HepG2 (cell line): Measurements from ENCODE around the gene RAC3. TPM values are rescaled to one million over a fixed set of nuclear protein-coding genes. Genes with fewer than 3 reads are reported as not detected.

ENCODE experiments used
- AGO1 ChIP-seq: fragments of 200-400 bp; formaldehyde crosslinking; IDR thresholded peaks from 2 replicates; pipeline ENCODE4 v1.6.1; 2017; ENCODE audit warnings: mild to moderate bottlenecking, low read depth, low read length, moderate library complexity; ENCODE audit not compliant: poor library complexity, severe bottlenecking
- BCLAF1 ChIP-seq: fragments of 450-650 bp; IDR thresholded peaks from 2 replicates; pipeline ENCODE4 v1.6.1; 2017; ENCODE audit warnings: mild to moderate bottlenecking
- CBFB ChIP-seq: sonication (generic); formaldehyde crosslinking; IDR thresholded peaks from 2 replicates; pipeline ENCODE4 v1.4.0; 2020; ENCODE audit warnings: missing genetic modification reagents
- ESRRA ChIP-seq: sonication (generic); formaldehyde crosslinking; IDR thresholded peaks from 2 replicates; pipeline ENCODE4 v1.5.1; 2020; ENCODE audit warnings: mild to moderate bottlenecking, low read depth, missing genetic modification reagents
- FOXJ3 ChIP-seq: sonication (generic); formaldehyde crosslinking; IDR thresholded peaks from 2 replicates; pipeline ENCODE4 v1.4.0; 2020; ENCODE audit warnings: missing genetic modification reagents, mild to moderate bottlenecking, borderline replicate concordance
- FOXP1 ChIP-seq, 2 experiments: fragments of 450-650 bp in 1 of 2; IDR thresholded peaks; 2 replicates each; pipeline ENCODE4 v1.6.1; 2017 to 2018; ENCODE audit warnings: antibody characterized with exemption in 1 of 2
- HNRNPL ChIP-seq: fragments of 200-400 bp; formaldehyde crosslinking; IDR thresholded peaks from 2 replicates; pipeline ENCODE4 v1.6.1; 2017; ENCODE audit warnings: mild to moderate bottlenecking, low read depth, low read length
- HOXA3 ChIP-seq: sonication (generic); formaldehyde crosslinking; IDR thresholded peaks from 2 replicates; pipeline ENCODE4 v1.5.0; 2020; ENCODE audit warnings: missing genetic modification reagents
- KDM3A ChIP-seq: IDR thresholded peaks from 2 replicates; pipeline ENCODE4 v1.6.1; 2018; ENCODE audit warnings: low read depth, missing compliant biosample characterization
- MEIS1 ChIP-seq: sonication (generic); formaldehyde crosslinking; IDR thresholded peaks from 2 replicates; pipeline ENCODE4 v1.9.0; 2021; ENCODE audit warnings: mild to moderate bottlenecking, missing genetic modification reagents, moderate library complexity, borderline replicate concordance
- NAIF1 ChIP-seq: sonication (generic); formaldehyde crosslinking; IDR thresholded peaks from 2 replicates; pipeline ENCODE4 v1.5.0; 2020; ENCODE audit warnings: mild to moderate bottlenecking, missing genetic modification reagents, borderline replicate concordance
- NFE2L1 ChIP-seq: sonication (generic); formaldehyde crosslinking; IDR thresholded peaks from 2 replicates; pipeline ENCODE4 v1.4.0; 2020; ENCODE audit warnings: missing genetic modification reagents, mild to moderate bottlenecking, borderline replicate concordance
- PITX1 ChIP-seq: sonication (generic); formaldehyde crosslinking; IDR thresholded peaks from 2 replicates; pipeline ENCODE4 v1.5.1; 2020; ENCODE audit warnings: mild to moderate bottlenecking, missing genetic modification reagents
- RAD21 ChIP-seq: fragments of 450-650 bp; formaldehyde crosslinking; IDR thresholded peaks from 2 replicates; pipeline ENCODE4 v1.5.0; 2020; ENCODE audit warnings: mild to moderate bottlenecking
- RAD51 ChIP-seq: fragments of 450-650 bp; IDR thresholded peaks from 2 replicates; pipeline ENCODE4 v1.6.1; 2016; ENCODE audit warnings: borderline replicate concordance
- SALL1 ChIP-seq: sonication (generic); formaldehyde crosslinking; IDR thresholded peaks from 2 replicates; pipeline ENCODE4 v1.8.0; 2022; ENCODE audit warnings: mild to moderate bottlenecking, missing genetic modification reagents
- SMYD3 ChIP-seq: sonication (generic); formaldehyde crosslinking; IDR thresholded peaks from 2 replicates; pipeline ENCODE4 v1.8.1; 2023; ENCODE audit warnings: mild to moderate bottlenecking, missing genetic modification reagents
- SPEN ChIP-seq: sonication (generic); formaldehyde crosslinking; IDR thresholded peaks from 2 replicates; pipeline ENCODE4 v1.5.1; 2020; ENCODE audit warnings: low read depth, mild to moderate bottlenecking, missing genetic modification reagents
- STAT5B ChIP-seq: sonication (generic); formaldehyde crosslinking; IDR thresholded peaks from 2 replicates; pipeline ENCODE4 v1.4.0; 2020; ENCODE audit warnings: missing genetic modification reagents
- ZNF234 ChIP-seq: sonication (generic); formaldehyde crosslinking; conservative IDR thresholded peaks from 2 replicates; pipeline ENCODE4 v1.5.1; 2020; ENCODE audit warnings: mild to moderate bottlenecking, missing genetic modification reagents
- ZNF335 ChIP-seq: sonication (generic); formaldehyde crosslinking; IDR thresholded peaks from 2 replicates; pipeline ENCODE4 v1.4.0; 2020; ENCODE audit warnings: missing genetic modification reagents
- ZNF501 ChIP-seq: sonication (generic); formaldehyde crosslinking; IDR thresholded peaks from 2 replicates; pipeline ENCODE4 v1.5.1; 2020; ENCODE audit warnings: mild to moderate bottlenecking, moderate library complexity, missing genetic modification reagents
- ZNF570 ChIP-seq: sonication (generic); formaldehyde crosslinking; IDR thresholded peaks from 2 replicates; pipeline ENCODE4 v1.4.0; 2020; ENCODE audit warnings: mild to moderate bottlenecking, missing genetic modification reagents, borderline replicate concordance
- ZNF768 ChIP-seq: sonication (generic); formaldehyde crosslinking; IDR thresholded peaks from 2 replicates; pipeline ENCODE4 v1.4.0; 2020; ENCODE audit warnings: missing genetic modification reagents
- polyA plus RNA-seq, 8 experiments: library from polyadenylated mRNA; depleted of rRNA in 3 of 8; stranded (reverse) in 7 of 8; unstranded in 1 of 8; fragments of >200 nt; fragmentation: Illumina TruSeq in 4 of 8; extraction: Trizol in 4 of 8; gene quantifications; 2 replicates each; pipeline versions ENCODE4 v1.2.1 to v1.2.3, GENCODE V29; 2011 to 2016; ENCODE audit warnings: low read depth in 4 of 8, missing spikeins in 1 of 8, mixed read lengths in 1 of 8; ENCODE audit not compliant: insufficient read depth in 1 of 8
- total RNA-seq, 5 experiments: library from RNA; depleted of rRNA; stranded (reverse); fragments of >200 nt; fragmentation: Illumina TruSeq; extraction: Trizol; gene quantifications; 2 replicates each; pipeline ENCODE4 v1.2.3, GENCODE V29; 2016; ENCODE audit warnings: low read depth in 1 of 5
- TF ChIP-seq, protein P1 (sequence below): sonication (generic); formaldehyde crosslinking; IDR thresholded peaks from 2 replicates; pipeline ENCODE4 v1.8.1; 2023; ENCODE audit warnings: mild to moderate bottlenecking, inconsistent platforms, moderate library complexity, missing genetic modification reagents, borderline replicate concordance
- TF ChIP-seq, protein P2 (sequence below): sonication (generic); formaldehyde crosslinking; conservative IDR thresholded peaks from 2 replicates; pipeline ENCODE4 v1.8.1; 2023; ENCODE audit warnings: missing genetic modification reagents

The RAC3 gene
- total and polyA plus RNA-seq, 2 of the 13 experiments (the other 11 are each of a cell fraction or from before 2014, with no cell fraction given) = 10.5 to 21.3 TPM

- peak; percentile 77; the same call in 1 of the 2 replicates for TF ChIP-seq NFE2L1 (CRISPR knock-in tag)
- peak; percentile 26; the same call in 1 of the 2 replicates for TF ChIP-seq ESRRA (CRISPR knock-in tag)
- TF ChIP-seq, protein P1, sequence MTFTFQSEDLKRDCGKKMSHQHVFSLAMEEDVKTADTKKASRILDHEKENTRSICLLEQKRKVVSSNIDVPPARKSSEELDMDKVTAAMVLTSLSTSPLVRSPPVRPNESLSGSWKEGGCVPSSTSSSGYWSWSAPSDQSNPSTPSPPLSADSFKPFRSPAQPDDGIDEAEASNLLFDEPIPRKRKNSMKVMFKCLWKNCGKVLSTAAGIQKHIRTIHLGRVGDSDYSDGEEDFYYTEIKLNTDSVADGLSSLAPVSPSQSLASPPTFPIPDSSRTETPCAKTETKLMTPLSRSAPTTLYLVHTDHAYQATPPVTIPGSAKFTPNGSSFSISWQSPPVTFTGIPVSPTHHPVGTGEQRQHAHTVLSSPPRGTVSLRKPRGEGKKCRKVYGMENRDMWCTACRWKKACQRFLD (CRISPR knock-in tag) = peak; percentile 75; the same call in 1 of the 2 replicates
- TF ChIP-seq ZNF570 (CRISPR knock-in tag) = no peak
- TF ChIP-seq HOXA3 (CRISPR knock-in tag) = peak; percentile 64; the same call in 1 of the 2 replicates
- TF ChIP-seq PITX1 (CRISPR knock-in tag) = peak; percentile 73
- 0 out of 2 replicates have a peak, but pooled peaks have one; percentile 42 for TF ChIP-seq STAT5B
- peak; percentile 68 for TF ChIP-seq ZNF768
- peak; percentile 99 for TF ChIP-seq AGO1
- peak; percentile 95 for TF ChIP-seq MEIS1 (CRISPR knock-in tag)
- peak; percentile 74; the same call in 1 of the 2 replicates for TF ChIP-seq SALL1 (CRISPR knock-in tag)
- TF ChIP-seq SMYD3 (CRISPR knock-in tag) = no peak
- TF ChIP-seq CBFB (CRISPR knock-in tag) = peak; percentile 78; the same call in 1 of the 2 replicates
- peak; percentile 66 for TF ChIP-seq HNRNPL
- TF ChIP-seq RAD51 = no peak
- TF ChIP-seq ZNF501 (CRISPR knock-in tag) = no peak; the same call in 1 of the 2 replicates
- TF ChIP-seq, protein P2, sequence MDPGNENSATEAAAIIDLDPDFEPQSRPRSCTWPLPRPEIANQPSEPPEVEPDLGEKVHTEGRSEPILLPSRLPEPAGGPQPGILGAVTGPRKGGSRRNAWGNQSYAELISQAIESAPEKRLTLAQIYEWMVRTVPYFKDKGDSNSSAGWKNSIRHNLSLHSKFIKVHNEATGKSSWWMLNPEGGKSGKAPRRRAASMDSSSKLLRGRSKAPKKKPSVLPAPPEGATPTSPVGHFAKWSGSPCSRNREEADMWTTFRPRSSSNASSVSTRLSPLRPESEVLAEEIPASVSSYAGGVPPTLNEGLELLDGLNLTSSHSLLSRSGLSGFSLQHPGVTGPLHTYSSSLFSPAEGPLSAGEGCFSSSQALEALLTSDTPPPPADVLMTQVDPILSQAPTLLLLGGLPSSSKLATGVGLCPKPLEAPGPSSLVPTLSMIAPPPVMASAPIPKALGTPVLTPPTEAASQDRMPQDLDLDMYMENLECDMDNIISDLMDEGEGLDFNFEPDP (CRISPR knock-in tag) = no peak
- peak; percentile 39; the same call in 1 of the 2 replicates for TF ChIP-seq KDM3A (CRISPR knock-in tag)
- no peak for TF ChIP-seq BCLAF1
- peak; percentile 66; the same call in 1 of the 2 replicates for TF ChIP-seq SPEN
- no peak for TF ChIP-seq FOXP1 (IDR thresholded peaks at IDR 0.05)
- no peak for TF ChIP-seq FOXP1 (CRISPR knock-in tag; IDR thresholded peaks at IDR 0.05)
- TF ChIP-seq FOXJ3 (CRISPR knock-in tag) = no peak; the same call in 1 of the 2 replicates
- peak; percentile 58; the same call in 1 of the 2 replicates for TF ChIP-seq RAD21 (CRISPR knock-in tag)
- TF ChIP-seq ZNF234 (CRISPR knock-in tag) = 0 out of 2 replicates have a peak, but pooled peaks have one; percentile 74
- TF ChIP-seq ZNF335 (CRISPR knock-in tag) = no peak; the same call in 1 of the 2 replicates
- 0 out of 2 replicates have a peak, but pooled peaks have one; percentile 3 for TF ChIP-seq NAIF1
Measured at GRCh38 chr17:82022310-82022980, 9.0 kb upstream of the RAC3 start, which contains the start of gene CENPX (continued).
